NCI-H524 treated with DMSO at 0.1 percent for 48 hours (cell line): ENCODE measurements around the gene BRIP1.

Experiments
- DNase-seq: peaks from one replicate; lab custom pipeline; 2025; lab: John Stamatoyannopoulos, UW

BRIP1 gene

GRCh38 chr17:61662741-61663140 is 200.6 kb downstream of the BRIP1 start:
- DNase-seq, result no peak

- DNase-seq, result no peak
Measured at GRCh38 chr17:61662186-61662585, 201.1 kb downstream of the BRIP1 start.

GRCh38 chr17:61660746-61661485 is 202.4 kb downstream of the BRIP1 start:
- no peak for DNase-seq

GRCh38 chr17:61659437-61659836 is 203.9 kb downstream of the BRIP1 start:
- DNase-seq, result no peak

- DNase-seq, result no peak
Measured at GRCh38 chr17:61658183-61658582, 205.1 kb downstream of the BRIP1 start.

GRCh38 chr17:61657338-61657737 is 206.0 kb downstream of the BRIP1 start:
- DNase-seq, result no peak

GRCh38 chr17:61656721-61657217 is 206.6 kb downstream of the BRIP1 start:
- DNase-seq, result no peak

- no peak for DNase-seq
Measured at GRCh38 chr17:61650749-61651148, 212.6 kb downstream of the BRIP1 start.

GRCh38 chr17:61648587-61648986 is 214.7 kb downstream of the BRIP1 start:
- no peak for DNase-seq

- no peak for DNase-seq
Measured at GRCh38 chr17:61647047-61647446, 216.3 kb downstream of the BRIP1 start.

- DNase-seq, result no peak
Measured at GRCh38 chr17:61646482-61646881, 216.8 kb downstream of the BRIP1 start.

GRCh38 chr17:61645920-61646319 is 217.4 kb downstream of the BRIP1 start:
- DNase-seq, result no peak

- DNase-seq, result no peak
Measured at GRCh38 chr17:61644800-61645774, 218.2 kb downstream of the BRIP1 start.

- DNase-seq, result no peak
Measured at GRCh38 chr17:61642768-61643167, 220.6 kb downstream of the BRIP1 start.

GRCh38 chr17:61641715-61642114 is 221.6 kb downstream of the BRIP1 start:
- no peak for DNase-seq

- no peak for DNase-seq
Measured at GRCh38 chr17:61641084-61641483, 222.2 kb downstream of the BRIP1 start.

- no peak for DNase-seq
Measured at GRCh38 chr17:61639818-61640217, 223.5 kb downstream of the BRIP1 start.

- no peak for DNase-seq
Measured at GRCh38 chr17:61638087-61638486, 225.2 kb downstream of the BRIP1 start.

- no peak for DNase-seq
Measured at GRCh38 chr17:61635913-61636432, 227.4 kb downstream of the BRIP1 start.

- no peak for DNase-seq
Measured at GRCh38 chr17:61634942-61635538, 228.3 kb downstream of the BRIP1 start.

- no peak for DNase-seq
Measured at GRCh38 chr17:61634011-61634539, 229.3 kb downstream of the BRIP1 start.

GRCh38 chr17:61632826-61633225 is 230.5 kb downstream of the BRIP1 start:
- DNase-seq, result no peak
